Neural crest cell (in vitro differentiated cells): ENCODE measurements around the gene ZBTB44. TPM values are rescaled to one million over a fixed set of nuclear protein-coding genes. Genes with fewer than 3 reads are reported as not detected.
"Not testable (repeated sequence)": the region's sequence is repeated elsewhere in the genome, so short reads cannot be mapped to it uniquely, and the experiment has no call there.

Experiments
- DNase-seq: peaks from one replicate; pipeline ENCODE4 v3.0.0; 2021; ENCODE audit warnings: low read depth, mixed read lengths, low spot score
- H3K27ac Mint-ChIP-seq: one replicate; pipeline ENCODE4 v1.8.0; 2021; ENCODE audit warnings: mild to moderate bottlenecking, mixed read lengths; ENCODE audit not compliant: unreplicated experiment
- H3K27me3 Mint-ChIP-seq: 2 replicates; pipeline ENCODE4 v1.8.0; 2021; ENCODE audit warnings: low read depth, mild to moderate bottlenecking, mixed read lengths
- H3K36me3 Mint-ChIP-seq: 2 replicates; pipeline ENCODE4 v1.8.0; 2021; ENCODE audit warnings: low read depth, mild to moderate bottlenecking, mixed read lengths
- H3K4me1 Mint-ChIP-seq: 2 replicates; pipeline ENCODE4 v1.8.0; 2021; ENCODE audit warnings: mixed read lengths
- H3K4me3 Mint-ChIP-seq: one replicate; pipeline ENCODE4 v1.8.0; 2021; ENCODE audit warnings: mild to moderate bottlenecking, mixed read lengths
- H3K9me3 Mint-ChIP-seq: 2 replicates; pipeline ENCODE4 v1.8.0; 2021; ENCODE audit warnings: mixed read lengths
- total RNA-seq: library from RNA; stranded (reverse); gene quantifications from 2 replicates; pipeline ENCODE4 v1.2.1, GENCODE V29; 2021
- TF ChIP-seq, protein P1 (sequence below): fragments of 200-600 bp; sonication (generic); conservative IDR thresholded peaks from 2 replicates; pipeline ENCODE4 v1.5.0; 2021; ENCODE audit warnings: antibody characterized with exemption, mild to moderate bottlenecking

ZBTB44 gene
- total RNA-seq, 1 donor from 2014 or later, result 28.1 TPM

- peaks cover 14% of the 10 kb centered on the region for H3K9me3 Mint-ChIP-seq
- no peak overlapping the region for H3K27ac Mint-ChIP-seq
- TF ChIP-seq, protein P1, sequence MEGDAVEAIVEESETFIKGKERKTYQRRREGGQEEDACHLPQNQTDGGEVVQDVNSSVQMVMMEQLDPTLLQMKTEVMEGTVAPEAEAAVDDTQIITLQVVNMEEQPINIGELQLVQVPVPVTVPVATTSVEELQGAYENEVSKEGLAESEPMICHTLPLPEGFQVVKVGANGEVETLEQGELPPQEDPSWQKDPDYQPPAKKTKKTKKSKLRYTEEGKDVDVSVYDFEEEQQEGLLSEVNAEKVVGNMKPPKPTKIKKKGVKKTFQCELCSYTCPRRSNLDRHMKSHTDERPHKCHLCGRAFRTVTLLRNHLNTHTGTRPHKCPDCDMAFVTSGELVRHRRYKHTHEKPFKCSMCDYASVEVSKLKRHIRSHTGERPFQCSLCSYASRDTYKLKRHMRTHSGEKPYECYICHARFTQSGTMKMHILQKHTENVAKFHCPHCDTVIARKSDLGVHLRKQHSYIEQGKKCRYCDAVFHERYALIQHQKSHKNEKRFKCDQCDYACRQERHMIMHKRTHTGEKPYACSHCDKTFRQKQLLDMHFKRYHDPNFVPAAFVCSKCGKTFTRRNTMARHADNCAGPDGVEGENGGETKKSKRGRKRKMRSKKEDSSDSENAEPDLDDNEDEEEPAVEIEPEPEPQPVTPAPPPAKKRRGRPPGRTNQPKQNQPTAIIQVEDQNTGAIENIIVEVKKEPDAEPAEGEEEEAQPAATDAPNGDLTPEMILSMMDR, result no peak
- peaks cover 6% of the 10 kb centered on the region for H3K36me3 Mint-ChIP-seq
- H3K4me1 Mint-ChIP-seq, result no peaks in the 10 kb centered on the region
- no peaks in the 10 kb centered on the region for H3K27me3 Mint-ChIP-seq
- DNase-seq, result no peak
- H3K4me3 Mint-ChIP-seq, result no peak overlapping the region
Measured at GRCh38 chr11:130340671-130341319, 26.1 kb upstream of the ZBTB44 start.

DNA sequence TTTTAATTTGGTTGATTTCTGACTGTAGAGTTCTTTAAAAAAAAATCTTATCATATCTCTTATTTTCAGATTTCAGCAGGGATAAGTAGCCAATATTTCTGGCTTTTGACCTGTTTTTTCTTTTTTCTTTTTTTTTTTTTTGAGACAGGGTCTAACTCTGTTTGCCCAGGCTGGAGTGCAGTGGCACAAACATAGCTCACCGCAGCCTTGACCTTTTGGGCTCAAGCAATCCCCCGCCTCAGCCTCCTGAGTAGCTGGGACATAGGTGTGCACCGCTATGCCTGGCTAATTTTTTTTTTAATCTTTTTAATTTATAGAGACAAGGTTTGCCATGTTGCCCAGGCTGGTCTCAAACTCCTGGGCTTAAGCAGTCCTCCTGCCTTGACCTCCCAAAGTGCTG, 23.9 kb upstream of the ZBTB44 start:
- Mint-ChIP-seq H3K4me1 (no peaks in the 10 kb centered on the region), H3K36me3 (peaks cover 6% of the 10 kb centered on the region), H3K27ac (no peak overlapping the region), H3K27me3 (no peaks in the 10 kb centered on the region), H3K4me3 (no peak overlapping the region), H3K9me3 (peaks cover 9% of the 10 kb centered on the region)
- no peak for DNase-seq
- TF ChIP-seq, protein P1, result no peak

- Mint-ChIP-seq H3K36me3 (peaks cover 4% of the 10 kb centered on the region), H3K27me3 (no peaks in the 10 kb centered on the region), H3K9me3 (peaks cover 9% of the 10 kb centered on the region), H3K4me1 (no peaks in the 10 kb centered on the region), H3K4me3 (no peak overlapping the region), H3K27ac (no peak overlapping the region)
- TF ChIP-seq, protein P1, result no peak
- DNase-seq, result no peak
Measured at GRCh38 chr11:130337281-130338089, 22.8 kb upstream of the ZBTB44 start.

DNA sequence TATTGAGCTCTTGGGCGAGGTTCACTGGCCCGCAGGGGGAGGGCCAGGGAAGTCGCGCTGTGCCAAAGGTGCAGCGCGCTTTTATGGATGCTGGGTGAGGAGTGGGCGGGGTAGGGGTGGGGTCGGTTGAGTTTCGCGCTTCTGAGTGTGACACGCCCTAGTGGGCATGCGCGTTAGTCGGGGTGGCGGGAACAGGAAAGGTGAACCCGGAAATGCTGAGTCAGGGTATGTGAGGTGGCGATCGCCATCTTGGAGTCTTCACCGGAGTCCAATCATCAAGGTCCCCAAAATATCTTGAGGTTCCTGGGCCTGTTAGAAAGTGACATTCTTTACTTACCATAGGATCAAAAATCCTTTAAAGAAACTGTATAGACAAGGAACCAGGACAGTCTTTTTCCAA, 16.7 kb upstream of the ZBTB44 start:
- not testable (repeated sequence) for H3K9me3 Mint-ChIP-seq, H3K4me1 Mint-ChIP-seq, DNase-seq, H3K4me3 Mint-ChIP-seq, H3K27ac Mint-ChIP-seq, H3K27me3 Mint-ChIP-seq, H3K36me3 Mint-ChIP-seq

GRCh38 chr11:130330101-130330684, 15.5 kb upstream of the ZBTB44 start:
- peaks cover 4% of the 10 kb centered on the region for H3K4me1 Mint-ChIP-seq
- H3K4me3 Mint-ChIP-seq, result no peak overlapping the region
- TF ChIP-seq, protein P1, result no peak
- H3K27ac Mint-ChIP-seq, result no peak overlapping the region
- peaks cover 3% of the 10 kb centered on the region for H3K36me3 Mint-ChIP-seq
- DNase-seq, result no peak
- H3K9me3 Mint-ChIP-seq, result peaks cover 7% of the 10 kb centered on the region
- H3K27me3 Mint-ChIP-seq, result no peaks in the 10 kb centered on the region

GRCh38 chr11:130328420-130328819, 13.7 kb upstream of the ZBTB44 start:
- peaks cover 7% of the 10 kb centered on the region for H3K9me3 Mint-ChIP-seq
- no peaks in the 10 kb centered on the region for H3K27me3 Mint-ChIP-seq
- TF ChIP-seq, protein P1, result no peak
- no peak overlapping the region for H3K27ac Mint-ChIP-seq
- DNase-seq, result no peak
- H3K4me1 Mint-ChIP-seq, result peaks cover 4% of the 10 kb centered on the region
- peaks cover 3% of the 10 kb centered on the region for H3K36me3 Mint-ChIP-seq
- H3K4me3 Mint-ChIP-seq, result no peak overlapping the region
